IPS-15b (cell line): ENCODE data around the gene CBX1.

Experiments
- H3K27me3 ChIP-seq: one replicate; pipeline ENCODE4 v1.6.1; 2013; ENCODE audit warnings: low read length; ENCODE audit not compliant: control insufficient read depth, insufficient read depth
- H3K36me3 ChIP-seq: one replicate; pipeline ENCODE4 v1.6.1; 2013; ENCODE audit warnings: low read length; ENCODE audit not compliant: control insufficient read depth, insufficient read depth
- H3K4me1 ChIP-seq: one replicate; pipeline ENCODE4 v1.6.1; 2013; ENCODE audit warnings: mild to moderate bottlenecking, low read length; ENCODE audit not compliant: control insufficient read depth, insufficient read depth
- H3K4me3 ChIP-seq: one replicate; pipeline ENCODE4 v1.5.1; 2013; ENCODE audit warnings: low read depth, low read length
- H3K9ac ChIP-seq: one replicate; pipeline ENCODE4 v1.6.1; 2013; ENCODE audit warnings: low read depth, mild to moderate bottlenecking, low read length
- H3K9me3 ChIP-seq: one replicate; pipeline ENCODE4 v1.6.1; 2013; ENCODE audit warnings: mild to moderate bottlenecking, low read length; ENCODE audit not compliant: control insufficient read depth, insufficient read depth

CBX1 gene

GRCh38 chr17:48121923-48122664, 20.8 kb upstream of the CBX1 start:
- Histone ChIP-seq H3K36me3 (peaks cover 23% of the 10 kb centered on the region), H3K27me3 (no peaks in the 10 kb centered on the region), H3K4me1 (no peaks in the 10 kb centered on the region), H3K9me3 (no peaks in the 10 kb centered on the region), H3K9ac (no peak overlapping the region), H3K4me3 (no peak overlapping the region)

- Histone ChIP-seq H3K4me1 (no peaks in the 10 kb centered on the region), H3K4me3 (no peak overlapping the region), H3K9me3 (no peaks in the 10 kb centered on the region), H3K9ac (no peak overlapping the region), H3K36me3 (no peaks in the 10 kb centered on the region), H3K27me3 (no peaks in the 10 kb centered on the region)
These were observed 12.0 kb upstream of the CBX1 start for GRCh38 chr17:48113201-48113676.

- Histone ChIP-seq H3K36me3 (no peaks in the 10 kb centered on the region), H3K9me3 (no peaks in the 10 kb centered on the region), H3K4me3 (no peak overlapping the region), H3K27me3 (no peaks in the 10 kb centered on the region), H3K4me1 (no peaks in the 10 kb centered on the region), H3K9ac (no peak overlapping the region)
These were observed 10.6 kb upstream of the CBX1 start for GRCh38 chr17:48111937-48112241.

GRCh38 chr17:48110761-48111160, 9.5 kb upstream of the CBX1 start:
- no peaks in the 10 kb centered on the region for H3K9me3 ChIP-seq
- no peak overlapping the region for H3K4me3 ChIP-seq
- no peak overlapping the region for H3K9ac ChIP-seq
- H3K27me3 ChIP-seq: no peaks in the 10 kb centered on the region
- no peaks in the 10 kb centered on the region for H3K36me3 ChIP-seq
- no peaks in the 10 kb centered on the region for H3K4me1 ChIP-seq

- Histone ChIP-seq H3K36me3 (no peaks in the 10 kb centered on the region), H3K4me1 (no peaks in the 10 kb centered on the region), H3K27me3 (no peaks in the 10 kb centered on the region), H3K9me3 (no peaks in the 10 kb centered on the region), H3K9ac (peak within 1 kb of the TSS; percentile 88), H3K4me3 (peak within 1 kb of the TSS; percentile 99)
These were observed 6.1 kb upstream of the CBX1 start, which contains the start of gene SNX11 for GRCh38 chr17:48107137-48108055. TSS of gene SNX11 (plus strand) at chr17:48107766. CDS start at chr17:48112044, 4,278 bp downstream.

- no peaks in the 10 kb centered on the region for H3K36me3 ChIP-seq
- H3K27me3 ChIP-seq: no peaks in the 10 kb centered on the region
- H3K4me3 ChIP-seq: peak overlapping the region; percentile 99
- no peaks in the 10 kb centered on the region for H3K4me1 ChIP-seq
- H3K9me3 ChIP-seq: no peaks in the 10 kb centered on the region
- H3K9ac ChIP-seq: no peak overlapping the region
These were observed 5.5 kb upstream of the CBX1 start for GRCh38 chr17:48106802-48107136.

GRCh38 chr17:48104440-48104839, 3.2 kb upstream of the CBX1 start:
- Histone ChIP-seq H3K4me3 (no peak overlapping the region), H3K9ac (no peak overlapping the region), H3K9me3 (no peaks in the 10 kb centered on the region), H3K36me3 (no peaks in the 10 kb centered on the region), H3K27me3 (no peaks in the 10 kb centered on the region), H3K4me1 (no peaks in the 10 kb centered on the region)

- no peaks in the 10 kb centered on the region for H3K27me3 ChIP-seq
- H3K36me3 ChIP-seq: no peaks in the 10 kb centered on the region
- no peak overlapping the region for H3K4me3 ChIP-seq
- no peak overlapping the region for H3K9ac ChIP-seq
- H3K4me1 ChIP-seq: no peaks in the 10 kb centered on the region
- H3K9me3 ChIP-seq: no peaks in the 10 kb centered on the region
These were observed 1.8 kb upstream of the CBX1 start for GRCh38 chr17:48102798-48103715.

GRCh38 chr17:48102043-48102750, 919 bp upstream of the CBX1 start:
- H3K4me3 ChIP-seq: no peak overlapping the region
- no peaks in the 10 kb centered on the region for H3K36me3 ChIP-seq
- no peak overlapping the region for H3K9ac ChIP-seq
- no peaks in the 10 kb centered on the region for H3K9me3 ChIP-seq
- no peaks in the 10 kb centered on the region for H3K27me3 ChIP-seq
- no peaks in the 10 kb centered on the region for H3K4me1 ChIP-seq

- H3K4me1 ChIP-seq: no peaks in the 10 kb centered on the region
- H3K36me3 ChIP-seq: no peaks in the 10 kb centered on the region
- H3K27me3 ChIP-seq: no peaks in the 10 kb centered on the region
- no peaks in the 10 kb centered on the region for H3K9me3 ChIP-seq
- H3K9ac ChIP-seq: peak overlapping the region; percentile 76
- H3K4me3 ChIP-seq: peak overlapping the region; percentile 93
These were observed 677 bp downstream of the CBX1 start for GRCh38 chr17:48100591-48101011.

GRCh38 chr17:48100160-48100559, 1.1 kb downstream of the CBX1 start:
- no peaks in the 10 kb centered on the region for H3K36me3 ChIP-seq
- H3K9ac ChIP-seq: peak overlapping the region; percentile 29
- H3K9me3 ChIP-seq: no peaks in the 10 kb centered on the region
- no peaks in the 10 kb centered on the region for H3K27me3 ChIP-seq
- H3K4me1 ChIP-seq: no peaks in the 10 kb centered on the region
- peak overlapping the region; percentile 93 for H3K4me3 ChIP-seq
